ENCODE data around the gene SOD1. TPM values are rescaled to one million over a fixed set of nuclear protein-coding genes. Genes with fewer than 3 reads are reported as not detected.

SOD1 gene
- total and polyA plus RNA-seq, 5 experiments from 2014 or later = 199 to 661 (median 566) TPM

- ATAC-seq (no peak), DNase-seq (no peak)
- peak overlapping the region in 3 of 10 donors; percentile 24 to 33 (median 27) for H3K4me3 Mint-ChIP-seq
Measured at GRCh38 chr21:31713973-31714740, 54.7 kb downstream of the SOD1 start.

DNA sequence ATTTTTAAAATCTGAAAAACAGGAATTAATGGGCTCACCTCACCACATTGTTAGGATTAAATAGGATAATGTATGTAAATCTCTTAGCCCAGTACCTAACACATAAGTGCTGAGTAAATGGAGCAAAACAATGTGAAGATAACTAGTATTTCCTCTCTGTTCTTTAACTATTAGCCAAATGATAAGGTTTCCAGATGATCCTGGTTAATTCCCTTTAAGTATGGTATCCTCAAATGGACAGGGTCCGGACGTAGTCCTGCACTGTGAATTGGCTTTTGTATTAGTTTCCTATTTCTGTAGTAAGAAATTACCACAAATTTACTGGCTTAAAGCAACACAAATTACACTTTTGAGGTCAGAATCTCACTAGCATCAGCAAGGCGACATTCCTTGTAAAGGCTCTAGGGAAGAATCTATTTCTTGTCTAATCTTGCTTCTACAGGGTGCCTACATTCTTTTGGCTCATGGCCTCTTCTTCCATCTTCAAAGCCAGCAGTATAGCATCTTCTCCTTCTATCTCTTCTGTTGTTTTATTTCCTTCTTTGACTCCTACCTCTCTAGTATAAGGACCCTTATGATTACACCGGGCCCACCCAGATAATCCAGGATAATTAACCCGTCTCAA is 55.4 kb downstream of the SOD1 start:
- H3K4me1 Mint-ChIP-seq = peaks cover 25 to 89% (median 80%) of the 10 kb centered on the region in 4 donors
- H3K36me3 Mint-ChIP-seq = peaks cover 0 to 5% (median 0%) of the 10 kb centered on the region in 3 donors
- POLR2A ChIA-PET = no interaction called here
- H3K4me3 Mint-ChIP-seq = peak overlapping the region in 2 of 10 donors; percentile 11 to 17
- no peaks in the 10 kb centered on the region for H3K9me3 Mint-ChIP-seq
- ATAC-seq (no peak), DNase-seq (no peak)
- no peaks in the 10 kb centered on the region for H3K27me3 Mint-ChIP-seq
- H3K27ac Mint-ChIP-seq = peak overlapping the region in 2 of 10 donors; percentile 2 to 14

More at GRCh38 chr21:31713973-31714740, 54.7 kb downstream of the SOD1 start:
- H3K9me3 Mint-ChIP-seq = no peaks in the 10 kb centered on the region
- peak overlapping the region in 4 of 10 donors; percentile 3 to 38 (median 36) for H3K27ac Mint-ChIP-seq
- H3K4me1 Mint-ChIP-seq = peaks cover 27 to 93% (median 83%) of the 10 kb centered on the region in 4 donors
- peaks cover 0 to 3% (median 0%) of the 10 kb centered on the region in 3 donors for H3K36me3 Mint-ChIP-seq
- POLR2A ChIA-PET = no interaction called here
- H3K27me3 Mint-ChIP-seq = no peaks in the 10 kb centered on the region

- no peak for DNase-seq
- Mint-ChIP-seq H3K4me3 (peak overlapping the region in 5 of 10 donors; percentile 7 to 48 (median 13)), H3K4me1 (peaks cover 28 to 89% (median 79%) of the 10 kb centered on the region in 4 donors), H3K9me3 (no peaks in the 10 kb centered on the region), H3K36me3 (peaks cover 0 to 4% (median 0%) of the 10 kb centered on the region in 3 donors), H3K27ac (peak overlapping the region in 4 of 10 donors; percentile 8 to 80 (median 22)), H3K27me3 (no peaks in the 10 kb centered on the region)
- ATAC-seq = no peak
- POLR2A ChIA-PET = no interaction called here
Measured at GRCh38 chr21:31716106-31716505, 56.6 kb downstream of the SOD1 start.

Other genes starting within 250 kb of the SOD1 start
- gene SCAF4, start 72.4 kb downstream of the SOD1 start, total RNA-seq = 10 to 100 TPM; 59.2 to 67.1 TPM
- gene SCAF4, start 72.4 kb downstream of the SOD1 start, polyA plus RNA-seq = 10 to 100 TPM; 12.2 to 29.0 (median 21.1) TPM
- gene HUNK, start 213.3 kb downstream of the SOD1 start, total RNA-seq = under 1 TPM; 0.23 to 0.74 TPM
- gene HUNK, start 213.3 kb downstream of the SOD1 start, polyA plus RNA-seq = under 1 TPM in 1 of 3 donors, not detected in 2; 0.05 TPM

All from naive thymus-derived CD8-positive, alpha-beta T cell (primary cell).